Endothelial cell of umbilical vein (primary cell): ENCODE results near the gene ASZ1.

Experiments
- FOS ChIP-seq: IDR thresholded peaks from 2 replicates; pipeline ENCODE4 v1.6.1; 2011; ENCODE audit warnings: mild to moderate bottlenecking, low read length, moderate library complexity, borderline replicate concordance; ENCODE audit not compliant: insufficient read depth
- GATA2 ChIP-seq: IDR thresholded peaks from 2 replicates; pipeline ENCODE4 v1.7.0; 2011; ENCODE audit warnings: low read depth, mild to moderate bottlenecking, moderate library complexity, mixed read lengths, low read length; ENCODE audit not compliant: insufficient read length, insufficient read depth
- JUN ChIP-seq: IDR thresholded peaks from 2 replicates; pipeline ENCODE4 v1.6.1; 2011; ENCODE audit warnings: borderline replicate concordance, low read depth; ENCODE audit not compliant: insufficient read length, insufficient read depth
- POLR2AphosphoS5 ChIP-seq: IDR thresholded peaks from 2 replicates; pipeline ENCODE4 v1.6.1; 2012; ENCODE audit warnings: low read depth, mild to moderate bottlenecking, control low read depth, low read length, moderate library complexity; ENCODE audit not compliant: insufficient read depth
- TF ChIP-seq, protein P1 (sequence below), 2 donors: IDR thresholded peaks; 1 replicate in 1 of 2; 2 replicates in 1 of 2; pipeline ENCODE4 v1.5.1; 2011; ENCODE audit warnings: low read length in 2 of 2, mild to moderate bottlenecking in 2 of 2, moderate library complexity in 2 of 2, control low read depth in 1 of 2, inconsistent platforms in 1 of 2, low read depth in 1 of 2; ENCODE audit not compliant: insufficient read depth in 1 of 2; ENCODE audit errors: extremely low read depth in 1 of 2
- TF ChIP-seq, protein P2 (sequence below): IDR thresholded peaks from 2 replicates; pipeline ENCODE4 v1.6.1; 2011; ENCODE audit not compliant: insufficient read depth, insufficient read length

DNA sequence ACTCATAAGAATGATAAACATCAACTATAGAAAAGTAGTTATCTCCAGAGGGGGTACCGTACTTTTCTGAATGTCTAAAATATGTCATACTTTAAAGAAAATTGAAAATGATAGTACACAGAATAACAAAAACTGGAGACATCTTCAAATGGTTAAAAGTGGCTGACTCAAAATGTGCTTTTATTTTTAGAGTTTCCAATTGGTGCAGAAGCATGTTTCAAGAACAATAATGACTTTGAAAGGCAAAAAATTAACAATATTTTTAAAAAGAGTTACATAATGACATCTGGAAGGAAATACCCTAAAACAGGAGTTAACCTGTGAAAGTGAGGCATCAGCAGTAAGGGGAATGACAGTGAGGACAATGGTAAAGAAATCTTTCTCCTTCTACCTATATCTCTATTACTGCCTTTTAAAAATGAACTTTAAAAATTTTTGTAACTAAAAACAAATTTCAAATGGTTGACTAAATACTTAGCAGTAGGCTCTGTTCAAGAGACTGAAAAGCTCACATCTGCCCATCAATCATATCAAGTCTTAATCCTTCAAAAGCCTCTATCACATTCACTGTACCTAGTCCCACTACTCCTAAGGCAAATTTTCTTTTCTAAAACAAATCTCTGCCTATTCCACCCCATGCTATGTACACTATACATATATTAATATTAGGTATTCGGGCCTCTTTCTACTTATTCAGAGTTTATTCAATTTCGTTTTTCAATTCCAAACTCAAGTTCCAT lies 3.0 kb downstream of the ASZ1 start:
- TF ChIP-seq, protein P1, sequence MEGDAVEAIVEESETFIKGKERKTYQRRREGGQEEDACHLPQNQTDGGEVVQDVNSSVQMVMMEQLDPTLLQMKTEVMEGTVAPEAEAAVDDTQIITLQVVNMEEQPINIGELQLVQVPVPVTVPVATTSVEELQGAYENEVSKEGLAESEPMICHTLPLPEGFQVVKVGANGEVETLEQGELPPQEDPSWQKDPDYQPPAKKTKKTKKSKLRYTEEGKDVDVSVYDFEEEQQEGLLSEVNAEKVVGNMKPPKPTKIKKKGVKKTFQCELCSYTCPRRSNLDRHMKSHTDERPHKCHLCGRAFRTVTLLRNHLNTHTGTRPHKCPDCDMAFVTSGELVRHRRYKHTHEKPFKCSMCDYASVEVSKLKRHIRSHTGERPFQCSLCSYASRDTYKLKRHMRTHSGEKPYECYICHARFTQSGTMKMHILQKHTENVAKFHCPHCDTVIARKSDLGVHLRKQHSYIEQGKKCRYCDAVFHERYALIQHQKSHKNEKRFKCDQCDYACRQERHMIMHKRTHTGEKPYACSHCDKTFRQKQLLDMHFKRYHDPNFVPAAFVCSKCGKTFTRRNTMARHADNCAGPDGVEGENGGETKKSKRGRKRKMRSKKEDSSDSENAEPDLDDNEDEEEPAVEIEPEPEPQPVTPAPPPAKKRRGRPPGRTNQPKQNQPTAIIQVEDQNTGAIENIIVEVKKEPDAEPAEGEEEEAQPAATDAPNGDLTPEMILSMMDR (IDR thresholded peaks at IDR 0.05; ENCODE audit: extremely low read depth in 1 of 2, insufficient read depth in 1 of 2, low read depth in 1 of 2, low read length in 2 of 2), result no peak
- TF ChIP-seq POLR2AphosphoS5, result no peak
- TF ChIP-seq GATA2, result no peak
- TF ChIP-seq, protein P2, sequence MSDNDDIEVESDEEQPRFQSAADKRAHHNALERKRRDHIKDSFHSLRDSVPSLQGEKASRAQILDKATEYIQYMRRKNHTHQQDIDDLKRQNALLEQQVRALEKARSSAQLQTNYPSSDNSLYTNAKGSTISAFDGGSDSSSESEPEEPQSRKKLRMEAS, result no peak
- no peak for TF ChIP-seq JUN
- TF ChIP-seq FOS, result no peak
